ENCODE results near the gene PIGS. TPM values are rescaled to one million over a fixed set of nuclear protein-coding genes. Genes with fewer than 3 reads are reported as not detected.

PIGS gene
- polyA plus RNA-seq, 1 experiment, result 51.8 TPM

DNA sequence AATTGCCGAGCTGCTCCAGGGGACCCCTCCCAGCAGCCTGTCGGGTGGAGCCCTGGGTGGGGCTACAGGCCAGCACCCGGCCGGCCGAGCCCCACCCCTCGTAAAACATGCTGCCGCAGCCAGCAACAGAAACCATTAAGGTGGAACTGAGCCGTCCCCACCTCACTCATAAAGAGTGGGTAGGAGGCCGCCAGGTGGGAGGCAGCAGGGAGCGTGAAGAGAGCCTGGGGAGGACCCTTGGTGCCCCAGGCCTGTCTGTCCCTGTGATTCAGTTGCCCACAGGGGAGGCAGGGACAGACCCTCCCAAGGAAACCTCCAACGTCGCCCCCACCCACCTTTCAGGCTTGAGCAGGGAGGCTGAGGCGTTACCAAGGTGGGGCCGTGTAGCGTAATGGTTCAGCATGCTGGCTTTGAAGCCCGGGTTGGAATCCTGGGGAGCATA is 56.7 kb downstream of the PIGS start:
- CTCF ChIA-PET, result no interaction called here
- DNase-seq (ENCODE audit: low read depth, low spot score), result no peak
- Histone ChIP-seq H3K4me3 (ENCODE audit: low read depth, low read length) (no peak overlapping the region), H3K27me3 (ENCODE audit: control insufficient read depth, insufficient read depth, low read length) (peaks cover 38% of the 10 kb centered on the region), H3K9me3 (ENCODE audit: control insufficient read depth, insufficient read depth, low read length) (no peaks in the 10 kb centered on the region), H3K27ac (ENCODE audit: low read depth, low read length) (no peak overlapping the region)
- TF ChIP-seq, protein P1, sequence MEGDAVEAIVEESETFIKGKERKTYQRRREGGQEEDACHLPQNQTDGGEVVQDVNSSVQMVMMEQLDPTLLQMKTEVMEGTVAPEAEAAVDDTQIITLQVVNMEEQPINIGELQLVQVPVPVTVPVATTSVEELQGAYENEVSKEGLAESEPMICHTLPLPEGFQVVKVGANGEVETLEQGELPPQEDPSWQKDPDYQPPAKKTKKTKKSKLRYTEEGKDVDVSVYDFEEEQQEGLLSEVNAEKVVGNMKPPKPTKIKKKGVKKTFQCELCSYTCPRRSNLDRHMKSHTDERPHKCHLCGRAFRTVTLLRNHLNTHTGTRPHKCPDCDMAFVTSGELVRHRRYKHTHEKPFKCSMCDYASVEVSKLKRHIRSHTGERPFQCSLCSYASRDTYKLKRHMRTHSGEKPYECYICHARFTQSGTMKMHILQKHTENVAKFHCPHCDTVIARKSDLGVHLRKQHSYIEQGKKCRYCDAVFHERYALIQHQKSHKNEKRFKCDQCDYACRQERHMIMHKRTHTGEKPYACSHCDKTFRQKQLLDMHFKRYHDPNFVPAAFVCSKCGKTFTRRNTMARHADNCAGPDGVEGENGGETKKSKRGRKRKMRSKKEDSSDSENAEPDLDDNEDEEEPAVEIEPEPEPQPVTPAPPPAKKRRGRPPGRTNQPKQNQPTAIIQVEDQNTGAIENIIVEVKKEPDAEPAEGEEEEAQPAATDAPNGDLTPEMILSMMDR (IDR thresholded peaks at IDR 0.05; ENCODE audit: low read depth, low read length), result no peak
- POLR2A ChIA-PET, result no interaction called here

DNA sequence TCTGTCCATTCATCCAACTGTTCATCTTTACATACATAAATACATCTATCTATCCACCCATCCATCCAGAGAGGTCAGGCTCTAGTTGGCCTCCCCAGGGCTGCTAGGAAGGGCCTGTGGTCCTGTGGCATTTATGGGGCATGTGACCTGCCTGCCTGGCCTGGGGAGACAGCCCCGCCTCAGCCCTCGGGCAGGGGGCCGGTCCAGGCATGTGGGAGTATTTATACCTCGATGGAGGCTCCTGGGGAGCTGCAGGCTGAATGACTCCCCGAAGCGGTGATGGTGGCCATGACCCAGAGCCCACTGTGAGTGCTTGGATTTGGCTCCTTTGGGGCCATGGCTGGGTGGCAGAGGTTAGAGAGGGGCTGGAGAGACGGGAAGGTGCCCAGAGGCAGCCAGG is 57.8 kb downstream of the PIGS start:
- Histone ChIP-seq H3K4me3 (ENCODE audit: low read depth, low read length) (no peak overlapping the region), H3K9me3 (ENCODE audit: control insufficient read depth, insufficient read depth, low read length) (no peaks in the 10 kb centered on the region), H3K27me3 (ENCODE audit: control insufficient read depth, insufficient read depth, low read length) (peaks cover 48% of the 10 kb centered on the region), H3K27ac (ENCODE audit: low read depth, low read length) (no peak overlapping the region)
- ChIA-PET CTCF (no interaction called here), POLR2A (no interaction called here)
- TF ChIP-seq, protein P1 (IDR thresholded peaks at IDR 0.05; ENCODE audit: low read depth, low read length), result no peak
- DNase-seq (ENCODE audit: low read depth, low spot score), result no peak

DNA sequence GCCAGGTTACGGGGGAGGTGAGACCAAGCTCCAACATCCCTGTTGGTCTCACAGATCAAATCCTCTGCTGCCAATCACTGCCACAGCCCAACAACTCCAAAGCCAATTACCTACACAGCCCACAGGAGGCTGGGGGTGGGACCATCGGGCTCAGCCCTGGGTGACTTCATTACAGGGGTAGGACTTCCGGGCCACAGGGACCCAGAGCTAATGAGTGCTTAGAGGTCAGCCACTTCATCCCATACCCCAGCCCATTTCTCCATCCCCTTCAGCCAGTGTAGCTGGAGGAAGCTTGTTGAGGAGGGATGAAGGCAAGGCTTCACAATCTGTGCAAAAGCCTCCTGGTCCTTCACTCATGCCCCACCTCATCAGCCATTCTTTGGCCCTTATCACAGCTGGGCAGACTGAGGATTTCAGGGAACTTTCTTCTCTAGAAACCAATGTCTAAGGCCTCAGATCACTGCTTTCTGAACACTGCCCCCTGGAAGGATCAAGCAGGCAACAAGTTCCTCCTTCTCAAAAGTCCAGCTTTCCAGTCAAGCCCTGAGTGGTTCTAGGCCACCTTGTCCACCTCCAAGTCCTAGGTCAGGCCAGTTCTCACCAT is 59.4 kb downstream of the PIGS start:
- H3K4me3 ChIP-seq (ENCODE audit: low read depth, low read length), result no peak overlapping the region
- CTCF ChIA-PET, result no interaction called here
- POLR2A ChIA-PET, result no interaction called here

DNA sequence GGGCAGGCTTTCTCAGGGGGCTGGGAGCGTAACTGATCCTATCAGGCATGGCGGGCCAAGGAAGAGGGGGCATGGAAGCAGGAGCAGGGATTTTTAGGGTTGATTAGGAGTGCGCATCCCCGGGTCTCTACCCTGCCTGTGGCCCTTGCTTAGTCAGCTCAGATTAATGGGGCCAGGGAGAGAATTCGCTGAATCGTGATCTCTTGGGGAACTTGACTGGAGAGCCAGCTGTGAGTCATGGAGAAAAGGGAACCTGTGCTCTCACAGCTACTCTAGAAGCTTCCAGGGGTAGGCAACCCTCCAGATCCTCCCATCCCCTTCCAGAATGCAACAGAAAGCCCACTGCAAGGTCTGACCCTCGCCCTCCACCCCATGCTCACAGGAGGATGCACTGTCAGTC is 61.5 kb downstream of the PIGS start:
- ChIA-PET POLR2A (no interaction called here), CTCF (no interaction called here)
- H3K27ac ChIP-seq (ENCODE audit: low read depth, low read length), result no peak overlapping the region
- no peaks in the 10 kb centered on the region for H3K9me3 ChIP-seq (ENCODE audit: control insufficient read depth, insufficient read depth, low read length)
- DNase-seq (ENCODE audit: low read depth, low spot score), result no peak
- no peak overlapping the region for H3K4me3 ChIP-seq (ENCODE audit: low read depth, low read length)
- peaks cover 79% of the 10 kb centered on the region for H3K27me3 ChIP-seq (ENCODE audit: control insufficient read depth, insufficient read depth, low read length)
- TF ChIP-seq, protein P1 (IDR thresholded peaks at IDR 0.05; ENCODE audit: low read depth, low read length), result no peak

More for the DNA sequence above, 59.4 kb downstream of the PIGS start:
- Histone ChIP-seq H3K9me3 (ENCODE audit: control insufficient read depth, insufficient read depth, low read length) (no peaks in the 10 kb centered on the region), H3K27ac (ENCODE audit: low read depth, low read length) (no peak overlapping the region), H3K27me3 (ENCODE audit: control insufficient read depth, insufficient read depth, low read length) (peaks cover 59% of the 10 kb centered on the region)
- no peak for DNase-seq (ENCODE audit: low read depth, low spot score)
- TF ChIP-seq, protein P1 (IDR thresholded peaks at IDR 0.05; ENCODE audit: low read depth, low read length), result no peak

DNA sequence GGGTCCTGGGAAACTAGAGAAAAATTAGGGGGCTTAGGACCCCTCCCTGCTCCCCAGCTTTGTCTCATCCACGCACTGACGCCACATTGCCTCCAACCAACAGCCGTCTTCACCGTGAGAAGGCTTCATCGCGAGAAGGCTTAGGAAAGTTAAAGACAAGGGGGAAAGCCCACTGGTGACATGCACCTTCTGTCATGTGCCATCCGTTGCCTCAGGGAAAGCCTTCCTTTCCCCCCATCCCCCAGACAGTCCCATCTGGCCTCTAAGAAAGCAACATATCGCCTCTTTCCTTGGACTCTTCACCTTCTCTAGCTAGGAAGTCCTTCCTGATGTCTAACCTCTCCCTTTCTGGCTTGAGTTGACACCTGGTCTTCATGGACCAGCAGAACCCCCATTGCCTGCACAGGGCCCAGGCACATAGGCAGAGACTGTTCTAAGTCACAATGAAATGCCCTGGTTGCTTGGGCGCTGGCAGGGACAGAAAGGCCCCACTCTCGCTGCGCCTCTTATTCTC is 63.1 kb downstream of the PIGS start:
- ChIA-PET POLR2A (no interaction called here), CTCF (interaction anchor here (0.7 kb wide), 1 partner anchor 33 kb away, joined by 3 read pairs; no protein-coding TSS in a partner anchor)
- no peak for DNase-seq (ENCODE audit: low read depth, low spot score)
- Histone ChIP-seq H3K4me3 (ENCODE audit: low read depth, low read length) (no peak overlapping the region), H3K27ac (ENCODE audit: low read depth, low read length) (no peak overlapping the region), H3K27me3 (ENCODE audit: control insufficient read depth, insufficient read depth, low read length) (peaks cover 80% of the 10 kb centered on the region), H3K9me3 (ENCODE audit: control insufficient read depth, insufficient read depth, low read length) (no peaks in the 10 kb centered on the region)
- TF ChIP-seq, protein P1 (IDR thresholded peaks at IDR 0.05; ENCODE audit: low read depth, low read length), result no peak

Data from AG04450 (cell line).